Cardiac muscle cell (in vitro differentiated cells and primary cell): ENCODE data around the gene NR4A3. TPM values are rescaled to one million over a fixed set of nuclear protein-coding genes. Genes with fewer than 3 reads are reported as not detected.

ENCODE experiments used
- DNase-seq, 2 donors: peaks; one replicate each; pipeline versions ENCODE4 v3.0.0 to v3.0.0-alpha.2; 2010 to 2017; ENCODE audit warnings: low read depth in 1 of 2, low spot score in 1 of 2
- H3K27ac ChIP-seq: fragments of 200-600 bp; sonication (generic); 2 replicates; pipeline ENCODE4 v1.5.1; 2016
- H3K27me3 ChIP-seq: fragments of 200-600 bp; sonication (generic); 2 replicates; pipeline ENCODE4 v1.6.0; 2016; ENCODE audit warnings: control low read depth
- H3K36me3 ChIP-seq: fragments of 200-600 bp; sonication (generic); 2 replicates; pipeline ENCODE4 v1.5.1; 2016; ENCODE audit warnings: control low read depth
- H3K4me1 ChIP-seq: fragments of 200-600 bp; sonication (generic); 2 replicates; pipeline ENCODE4 v1.8.1; 2017; ENCODE audit warnings: low read depth, mild to moderate bottlenecking, mixed run types
- H3K4me3 ChIP-seq: fragments of 200-600 bp; sonication (generic); 2 replicates; pipeline ENCODE4 v1.5.1; 2016; ENCODE audit warnings: mild to moderate bottlenecking
- H3K9me3 ChIP-seq: fragments of 200-600 bp; sonication (generic); 2 replicates; pipeline ENCODE4 v1.5.1; 2017; ENCODE audit warnings: low read depth, mild to moderate bottlenecking, control low read depth
- CTCF ChIP-seq: IDR thresholded peaks from 2 replicates; pipeline ENCODE4 v1.5.1; 2012; ENCODE audit warnings: low read depth, mild to moderate bottlenecking, low read length
- polyA plus RNA-seq: library from polyadenylated mRNA; unstranded; fragments of >200 nt; fragmentation: Nextera tagmentation; extraction: Ambion mirVana; gene quantifications from 2 replicates; pipeline ENCODE4 v1.2.1, GENCODE V29; 2016
- total RNA-seq: library from RNA; depleted of rRNA; stranded (reverse); fragments of >200 nt; gene quantifications from 2 replicates; pipeline ENCODE4 v1.2.3, GENCODE V29; 2016

Gene NR4A3
- total and polyA plus RNA-seq, 2 experiments from 2014 or later = 0.42 to 1.5 TPM

- Histone ChIP-seq H3K27me3 (no peaks in the 10 kb centered on the region), H3K27ac (no peak overlapping the region), H3K4me1 (no peaks in the 10 kb centered on the region), H3K4me3 (no peak overlapping the region), H3K9me3 (no peaks in the 10 kb centered on the region), H3K36me3 (no peaks in the 10 kb centered on the region)
- no peak for TF ChIP-seq CTCF
- DNase-seq = no peak
Observed at GRCh38 chr9:99895510-99895909, 73.8 kb downstream of the NR4A3 start.

GRCh38 chr9:99896119-99896518 lies 74.4 kb downstream of the NR4A3 start:
- DNase-seq = no peak
- Histone ChIP-seq H3K36me3 (no peaks in the 10 kb centered on the region), H3K4me1 (no peaks in the 10 kb centered on the region), H3K27ac (no peak overlapping the region), H3K9me3 (no peaks in the 10 kb centered on the region), H3K4me3 (no peak overlapping the region), H3K27me3 (no peaks in the 10 kb centered on the region)
- TF ChIP-seq CTCF = no peak

GRCh38 chr9:99903393-99903792 lies 81.7 kb downstream of the NR4A3 start:
- Histone ChIP-seq H3K4me3 (no peak overlapping the region), H3K9me3 (no peaks in the 10 kb centered on the region), H3K27me3 (no peaks in the 10 kb centered on the region), H3K27ac (no peak overlapping the region), H3K36me3 (no peaks in the 10 kb centered on the region), H3K4me1 (peaks cover 17% of the 10 kb centered on the region)
- TF ChIP-seq CTCF = no peak
- DNase-seq = no peak

- peak in 1 of 2 donors; percentile 3 for DNase-seq
- TF ChIP-seq CTCF = no peak
- H3K36me3 ChIP-seq = no peaks in the 10 kb centered on the region
- no peaks in the 10 kb centered on the region for H3K27me3 ChIP-seq
- peaks cover 17% of the 10 kb centered on the region for H3K4me1 ChIP-seq
- H3K27ac ChIP-seq = peak overlapping the region; percentile 90
- no peaks in the 10 kb centered on the region for H3K9me3 ChIP-seq
- H3K4me3 ChIP-seq = peak overlapping the region; percentile 73
Observed at GRCh38 chr9:99905833-99906402, 84.2 kb downstream of the NR4A3 start.

GRCh38 chr9:99906403-99907207 lies 84.9 kb downstream of the NR4A3 start, which contains the start of gene STX17:
Gene STX17 (plus strand): TSS chr9:99906654. CDS start chr9:99915240, 8,586 bp downstream.
- Histone ChIP-seq H3K27me3 (no peaks in the 10 kb centered on the region), H3K36me3 (no peaks in the 10 kb centered on the region), H3K4me1 (peaks cover 17% of the 10 kb centered on the region), H3K27ac (peak within 1 kb of the TSS; percentile 90), H3K4me3 (peak within 1 kb of the TSS; percentile 73), H3K9me3 (no peaks in the 10 kb centered on the region)
- DNase-seq = peak; percentile 77 to 87
- TF ChIP-seq CTCF = no peak
